ENCODE measurements around the gene GPR155. TPM values are rescaled to one million over a fixed set of nuclear protein-coding genes. Genes with fewer than 3 reads are reported as not detected.

GPR155 gene
- total and polyA plus RNA-seq, 2 donors (not counting 1 experiment from before 2014, with no cell fraction given), result 4.2 to 17.6 TPM

GRCh38 chr2:174511580-174512260, 24.9 kb upstream of the GPR155 start:
- TF ChIP-seq CTCF (IDR thresholded peaks at IDR 0.05) (no peak), EZH2 (IDR thresholded peaks at IDR 0.05; ENCODE audit: borderline replicate concordance, insufficient read depth, low read depth, low read length, poor library complexity, severe bottlenecking) (no peak)
- Histone ChIP-seq H3K4me1 (ENCODE audit: control insufficient read depth in 2 of 2, insufficient read depth in 2 of 2, low read length in 2 of 2) (peaks cover 6% of the 10 kb centered on the region in 2 donors), H2AFZ (ENCODE audit: insufficient read depth, low read depth, low read length, poor library complexity, severe bottlenecking) (no peak overlapping the region), H4K20me1 (ENCODE audit: control insufficient read depth, insufficient read depth, low read length, poor library complexity, severe bottlenecking) (no peaks in the 10 kb centered on the region), H3K9ac (ENCODE audit: low read length) (no peak overlapping the region), H3K9me3 (ENCODE audit: control extremely low read depth in 1 of 3, control insufficient read depth in 2 of 3, insufficient read depth in 1 of 3, low read length in 2 of 3) (peaks cover 1 to 45% (median 19%) of the 10 kb centered on the region in 3 donors), H3K4me2 (replicated peaks; ENCODE audit: low read depth, low read length, poor library complexity, severe bottlenecking) (no peak overlapping the region), H3K79me2 (ENCODE audit: control insufficient read depth, insufficient read depth, low read length) (no peaks in the 10 kb centered on the region), H3K4me3 (ENCODE audit: control extremely low read depth in 1 of 5, extremely low read depth in 1 of 5, insufficient read depth in 1 of 5, low read depth in 2 of 5, low read length in 4 of 5) (no peak overlapping the region), H3K36me3 (replicated peaks in 1 of 2; ENCODE audit: control extremely low read depth in 1 of 2, control insufficient read depth in 1 of 2, extremely low read depth in 1 of 2, insufficient read depth in 2 of 2, low read length in 1 of 2) (no peaks in the 10 kb centered on the region), H3K27ac (ENCODE audit: low read length in 2 of 2) (no peak overlapping the region), H3K27me3 (replicated peaks in 1 of 4; ENCODE audit: control extremely low read depth in 1 of 4, control insufficient read depth in 3 of 4, insufficient read depth in 4 of 4, low read length in 3 of 4) (no peaks in the 10 kb centered on the region)
- H3K27ac Mint-ChIP-seq, result no peak overlapping the region
- intact Hi-C loops (cut with micrococcal nuclease), result no loop called here
- DNase-seq (no peak), ATAC-seq (ENCODE audit: low read depth) (no peak)
- CTCF ChIA-PET, result no interaction called here
- H3K4me1 Mint-ChIP-seq, result peaks cover 6% of the 10 kb centered on the region
- POLR2A ChIA-PET, result no interaction called here
- 86% methylated on average over 2 of the region's 5 CpGs for WGBS (ENCODE audit: insufficient coverage)
- H3K4me3 Mint-ChIP-seq, result no peak overlapping the region
- H3K27me3 Mint-ChIP-seq, result no peaks in the 10 kb centered on the region
- H3K9me3 Mint-ChIP-seq (ENCODE audit: insufficient read depth), result peaks cover 9% of the 10 kb centered on the region

GRCh38 chr2:174510583-174511189, 23.9 kb upstream of the GPR155 start:
- DNase-seq (no peak), ATAC-seq (ENCODE audit: low read depth) (no peak)
- Histone ChIP-seq H2AFZ (ENCODE audit: insufficient read depth, low read depth, low read length, poor library complexity, severe bottlenecking) (no peak overlapping the region), H3K9me3 (ENCODE audit: control extremely low read depth in 1 of 3, control insufficient read depth in 2 of 3, insufficient read depth in 1 of 3, low read length in 2 of 3) (peaks cover 1 to 45% (median 19%) of the 10 kb centered on the region in 3 donors), H3K36me3 (replicated peaks in 1 of 2; ENCODE audit: control extremely low read depth in 1 of 2, control insufficient read depth in 1 of 2, extremely low read depth in 1 of 2, insufficient read depth in 2 of 2, low read length in 1 of 2) (no peaks in the 10 kb centered on the region), H3K27ac (ENCODE audit: low read length in 2 of 2) (no peak overlapping the region), H4K20me1 (ENCODE audit: control insufficient read depth, insufficient read depth, low read length, poor library complexity, severe bottlenecking) (no peaks in the 10 kb centered on the region), H3K4me2 (replicated peaks; ENCODE audit: low read depth, low read length, poor library complexity, severe bottlenecking) (no peak overlapping the region), H3K9ac (ENCODE audit: low read length) (no peak overlapping the region), H3K4me3 (ENCODE audit: control extremely low read depth in 1 of 5, extremely low read depth in 1 of 5, insufficient read depth in 1 of 5, low read depth in 2 of 5, low read length in 4 of 5) (no peak overlapping the region), H3K79me2 (ENCODE audit: control insufficient read depth, insufficient read depth, low read length) (no peaks in the 10 kb centered on the region), H3K4me1 (ENCODE audit: control insufficient read depth in 2 of 2, insufficient read depth in 2 of 2, low read length in 2 of 2) (no peaks in the 10 kb centered on the region), H3K27me3 (replicated peaks in 1 of 4; ENCODE audit: control extremely low read depth in 1 of 4, control insufficient read depth in 3 of 4, insufficient read depth in 4 of 4, low read length in 3 of 4) (no peaks in the 10 kb centered on the region)
- 0% methylated on average over 1 of the region's 2 CpGs for WGBS (ENCODE audit: insufficient coverage)
- intact Hi-C loops (cut with micrococcal nuclease), result no loop called here
- Mint-ChIP-seq H3K27me3 (no peaks in the 10 kb centered on the region), H3K4me1 (no peaks in the 10 kb centered on the region), H3K4me3 (no peak overlapping the region), H3K27ac (no peak overlapping the region), H3K9me3 (ENCODE audit: insufficient read depth) (peaks cover 9% of the 10 kb centered on the region)
- TF ChIP-seq EZH2 (IDR thresholded peaks at IDR 0.05; ENCODE audit: borderline replicate concordance, insufficient read depth, low read depth, low read length, poor library complexity, severe bottlenecking), result no peak
- TF ChIP-seq CTCF (IDR thresholded peaks at IDR 0.05), result no peak
- POLR2A ChIA-PET, result no interaction called here
- CTCF ChIA-PET, result interaction anchor here (1.3 kb wide), 1 partner anchor 48 kb away, joined by 4 read pairs; no protein-coding TSS in a partner anchor

Measured in B cell (primary cell).